WTC11 (cell line): ENCODE measurements around the gene MXRA7. TPM values are rescaled to one million over a fixed set of nuclear protein-coding genes. Genes with fewer than 3 reads are reported as not detected.

Experiments used
- ATAC-seq: fragments of 200-7000 bp; cut with Tn5 transposase; 2 replicates; pipeline ENCODE4 v1.10.0; 2021; ENCODE audit warnings: mild to moderate bottlenecking, moderate library complexity
- CTCF ChIA-PET: fragments of 300-600 bp; sonication (Branson Sonifier 250); formaldehyde crosslinking; loops from one replicate; lab custom pipeline; 2021; ENCODE audit warnings: antibody characterized with exemption; lab: Charles Lee
- POLR2A ChIA-PET: fragments of 350-600 bp; sonication (Branson Sonifier 250); formaldehyde crosslinking; loops from one replicate; lab custom pipeline; 2021; ENCODE audit warnings: antibody characterized with exemption; lab: Charles Lee
- DNase-seq: peaks from one replicate; pipeline ENCODE4 v3.0.0; 2021; ENCODE audit warnings: low spot score
- H3K27ac Mint-ChIP-seq: 2 replicates; pipeline ENCODE4 v1.8.0; 2021; ENCODE audit warnings: mixed read lengths
- H3K27me3 Mint-ChIP-seq: 2 replicates; pipeline ENCODE4 v1.8.0; 2021; ENCODE audit warnings: low read depth, mild to moderate bottlenecking, moderate library complexity, mixed read lengths
- H3K36me3 Mint-ChIP-seq: 2 replicates; pipeline ENCODE4 v1.8.0; 2021; ENCODE audit warnings: mixed read lengths
- H3K4me1 Mint-ChIP-seq: 2 replicates; pipeline ENCODE4 v1.8.0; 2022; ENCODE audit warnings: mixed read lengths
- H3K4me3 Mint-ChIP-seq: 2 replicates; pipeline ENCODE4 v1.8.0; 2021; ENCODE audit warnings: mild to moderate bottlenecking, moderate library complexity, mixed read lengths
- H3K9me3 Mint-ChIP-seq: 2 replicates; pipeline ENCODE4 v1.8.0; 2021; ENCODE audit warnings: mixed read lengths
- ATF1 ChIP-seq: sonication (generic); formaldehyde crosslinking; IDR thresholded peaks from 2 replicates; pipeline ENCODE4 v1.8.1; 2023; ENCODE audit warnings: mild to moderate bottlenecking, moderate library complexity, missing genetic modification reagents
- ATF6 ChIP-seq: sonication (generic); formaldehyde crosslinking; IDR thresholded peaks from 2 replicates; pipeline ENCODE4 v1.8.1; 2023; ENCODE audit warnings: mild to moderate bottlenecking, missing genetic modification reagents
- CREB1 ChIP-seq: sonication (generic); formaldehyde crosslinking; IDR thresholded peaks from 2 replicates; pipeline ENCODE4 v1.8.0; 2023; ENCODE audit warnings: mild to moderate bottlenecking, missing genetic modification reagents
- E2F4 ChIP-seq: sonication (generic); formaldehyde crosslinking; IDR thresholded peaks from 2 replicates; pipeline ENCODE4 v1.8.1; 2022; ENCODE audit warnings: low read depth, mild to moderate bottlenecking, moderate library complexity, missing genetic modification reagents, borderline replicate concordance
- ESRRA ChIP-seq: sonication (generic); formaldehyde crosslinking; IDR thresholded peaks from 2 replicates; pipeline ENCODE4 v1.8.1; 2022; ENCODE audit warnings: mild to moderate bottlenecking, missing genetic modification reagents, borderline replicate concordance
- FOXP4 ChIP-seq: sonication (generic); formaldehyde crosslinking; IDR thresholded peaks from 2 replicates; pipeline ENCODE4 v1.8.0; 2022; ENCODE audit warnings: mild to moderate bottlenecking, missing genetic modification reagents
- GTF2I ChIP-seq: fragments of 250-450 bp; sonication (Bioruptor Pico); conservative IDR thresholded peaks from 2 replicates; pipeline ENCODE4 v1.4.0; 2021; ENCODE audit warnings: mild to moderate bottlenecking
- JUN ChIP-seq: sonication (generic); formaldehyde crosslinking; IDR thresholded peaks from 2 replicates; pipeline ENCODE4 v1.8.0; 2023; ENCODE audit warnings: mild to moderate bottlenecking, missing genetic modification reagents
- MYBL2 ChIP-seq: sonication (generic); formaldehyde crosslinking; IDR thresholded peaks from 2 replicates; pipeline ENCODE4 v1.8.1; 2023; ENCODE audit warnings: mild to moderate bottlenecking, moderate library complexity, missing genetic modification reagents
- NFE2L1 ChIP-seq: sonication (generic); formaldehyde crosslinking; IDR thresholded peaks from 2 replicates; pipeline ENCODE4 v1.8.1; 2023; ENCODE audit warnings: missing genetic modification reagents
- NFYB ChIP-seq: sonication (generic); formaldehyde crosslinking; conservative IDR thresholded peaks from 2 replicates; pipeline ENCODE4 v1.8.0; 2022; ENCODE audit warnings: low read depth, missing genetic modification reagents
- PRRX2 ChIP-seq: fragments of 250-450 bp; sonication (Bioruptor Pico); IDR thresholded peaks from 2 replicates; pipeline ENCODE4 v1.8.0; 2021; ENCODE audit warnings: mild to moderate bottlenecking
- RELA ChIP-seq: sonication (generic); formaldehyde crosslinking; IDR thresholded peaks from 2 replicates; pipeline ENCODE4 v1.8.1; 2022; ENCODE audit warnings: missing genetic modification reagents, mild to moderate bottlenecking, borderline replicate concordance
- SMAD3 ChIP-seq: sonication (generic); formaldehyde crosslinking; IDR thresholded peaks from 2 replicates; pipeline ENCODE4 v1.8.0; 2022; ENCODE audit warnings: missing genetic modification reagents, mild to moderate bottlenecking, borderline replicate concordance
- ZNF138 ChIP-seq: sonication (generic); formaldehyde crosslinking; conservative IDR thresholded peaks from 2 replicates; pipeline ENCODE4 v1.8.1; 2022; ENCODE audit warnings: mild to moderate bottlenecking, moderate library complexity, missing genetic modification reagents
- ZNF423 ChIP-seq: fragments of 250-450 bp; sonication (Bioruptor Pico); IDR thresholded peaks from 2 replicates; pipeline ENCODE4 v2.1.2; 2022; ENCODE audit warnings: mild to moderate bottlenecking, moderate library complexity
- ZNF425 ChIP-seq: fragments of 250-450 bp; sonication (Bioruptor Pico); conservative IDR thresholded peaks from 2 replicates; pipeline ENCODE4 v1.9.0; 2021; ENCODE audit warnings: mild to moderate bottlenecking
- total RNA-seq: library from RNA; stranded (reverse); gene quantifications from 3 replicates; pipeline ENCODE4 v1.2.3, GENCODE V29; 2021
- TF ChIP-seq, protein P1 (sequence below): sonication (generic); formaldehyde crosslinking; IDR thresholded peaks from 2 replicates; pipeline ENCODE4 v1.8.0; 2022; ENCODE audit warnings: mild to moderate bottlenecking, missing genetic modification reagents
- TF ChIP-seq, protein P2 (sequence below): fragments of 250-450 bp; sonication (Bioruptor Pico); IDR thresholded peaks from 2 replicates; pipeline ENCODE4 v1.9.0; 2021; ENCODE audit warnings: moderate library complexity, mild to moderate bottlenecking, inconsistent platforms, borderline replicate concordance
- TF ChIP-seq, protein P3 (sequence below): fragments of 250-450 bp; sonication (Bioruptor Pico); IDR thresholded peaks from 2 replicates; pipeline ENCODE4 v1.8.0; 2021; ENCODE audit warnings: mild to moderate bottlenecking

MXRA7 gene
- total RNA-seq, 1 experiment from 2014 or later, result 46.5 TPM

GRCh38 chr17:76642994-76643393, 67.8 kb downstream of the MXRA7 start:
- TF ChIP-seq ZNF423 (no peak), ATF1 (no peak), ATF6 (CRISPR knock-in tag) (no peak), RELA (CRISPR knock-in tag) (no peak), MYBL2 (CRISPR knock-in tag) (no peak), ZNF138 (CRISPR knock-in tag) (no peak)
- Mint-ChIP-seq H3K4me1 (peaks cover 14% of the 10 kb centered on the region), H3K4me3 (no peak overlapping the region), H3K27me3 (no peaks in the 10 kb centered on the region; the same call in 1 of the 2 replicates), H3K27ac (no peak overlapping the region), H3K9me3 (no peaks in the 10 kb centered on the region), H3K36me3 (no peaks in the 10 kb centered on the region)
- no peak for ATAC-seq
- no peak for DNase-seq
- POLR2A ChIA-PET, result no interaction called here
- CTCF ChIA-PET, result no interaction called here

- Mint-ChIP-seq H3K27me3 (no peaks in the 10 kb centered on the region; the same call in 1 of the 2 replicates), H3K36me3 (no peaks in the 10 kb centered on the region), H3K4me1 (peaks cover 14% of the 10 kb centered on the region)
- POLR2A ChIA-PET, result interaction anchor here (0.6 kb wide), 1 partner anchor 61 kb away, joined by 4 read pairs; no protein-coding TSS in a partner anchor
- CTCF ChIA-PET, result interaction anchor here (2.9 kb wide), 1 partner anchor 18 kb away, joined by 11 read pairs; no protein-coding TSS in a partner anchor
- TF ChIP-seq FOXP4 (CRISPR knock-in tag) (no peak), ZNF425 (CRISPR knock-in tag) (no peak), ZNF138 (CRISPR knock-in tag) (no peak), GTF2I (CRISPR knock-in tag) (no peak), SMAD3 (CRISPR knock-in tag) (no peak)
- TF ChIP-seq, protein P1, sequence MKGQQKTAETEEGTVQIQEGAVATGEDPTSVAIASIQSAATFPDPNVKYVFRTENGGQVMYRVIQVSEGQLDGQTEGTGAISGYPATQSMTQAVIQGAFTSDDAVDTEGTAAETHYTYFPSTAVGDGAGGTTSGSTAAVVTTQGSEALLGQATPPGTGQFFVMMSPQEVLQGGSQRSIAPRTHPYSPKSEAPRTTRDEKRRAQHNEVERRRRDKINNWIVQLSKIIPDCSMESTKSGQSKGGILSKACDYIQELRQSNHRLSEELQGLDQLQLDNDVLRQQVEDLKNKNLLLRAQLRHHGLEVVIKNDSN (CRISPR knock-in tag), result no peak
- TF ChIP-seq, protein P2, sequence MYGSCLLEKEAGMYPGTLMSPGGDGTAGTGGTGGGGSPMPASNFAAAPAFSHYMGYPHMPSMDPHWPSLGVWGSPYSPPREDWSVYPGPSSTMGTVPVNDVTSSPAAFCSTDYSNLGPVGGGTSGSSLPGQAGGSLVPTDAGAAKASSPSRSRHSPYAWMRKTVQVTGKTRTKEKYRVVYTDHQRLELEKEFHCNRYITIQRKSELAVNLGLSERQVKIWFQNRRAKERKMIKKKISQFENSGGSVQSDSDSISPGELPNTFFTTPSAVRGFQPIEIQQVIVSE (CRISPR knock-in tag), result no peak
- TF ChIP-seq, all 79 proteins: peak for 0
- ATAC-seq (no peak), DNase-seq (no peak)
- no peak overlapping the region for H3K27ac Mint-ChIP-seq
- no peaks in the 10 kb centered on the region for H3K9me3 Mint-ChIP-seq
- no peak overlapping the region for H3K4me3 Mint-ChIP-seq
These were observed 68.7 kb downstream of the MXRA7 start for GRCh38 chr17:76642032-76642561.

- no peak for ATAC-seq
- Mint-ChIP-seq H3K4me3 (no peak overlapping the region), H3K27me3 (no peaks in the 10 kb centered on the region; the same call in 1 of the 2 replicates), H3K27ac (no peak overlapping the region), H3K9me3 (no peaks in the 10 kb centered on the region), H3K36me3 (no peaks in the 10 kb centered on the region), H3K4me1 (peaks cover 14% of the 10 kb centered on the region)
- CTCF ChIA-PET, result interaction anchor here (1.9 to 2.9 kb wide), 2 partner anchors 17 to 40 kb away, joined by 5 to 11 read pairs; no protein-coding TSS in a partner anchor
- POLR2A ChIA-PET, result no interaction called here
- DNase-seq, result no peak
- TF ChIP-seq, protein P1 (CRISPR knock-in tag), result no peak
- TF ChIP-seq CREB1, result no peak
- no peak for TF ChIP-seq JUN (CRISPR knock-in tag)
- TF ChIP-seq PRRX2 (CRISPR knock-in tag), result no peak
- no peak for TF ChIP-seq ESRRA (CRISPR knock-in tag)
- TF ChIP-seq, protein P3, sequence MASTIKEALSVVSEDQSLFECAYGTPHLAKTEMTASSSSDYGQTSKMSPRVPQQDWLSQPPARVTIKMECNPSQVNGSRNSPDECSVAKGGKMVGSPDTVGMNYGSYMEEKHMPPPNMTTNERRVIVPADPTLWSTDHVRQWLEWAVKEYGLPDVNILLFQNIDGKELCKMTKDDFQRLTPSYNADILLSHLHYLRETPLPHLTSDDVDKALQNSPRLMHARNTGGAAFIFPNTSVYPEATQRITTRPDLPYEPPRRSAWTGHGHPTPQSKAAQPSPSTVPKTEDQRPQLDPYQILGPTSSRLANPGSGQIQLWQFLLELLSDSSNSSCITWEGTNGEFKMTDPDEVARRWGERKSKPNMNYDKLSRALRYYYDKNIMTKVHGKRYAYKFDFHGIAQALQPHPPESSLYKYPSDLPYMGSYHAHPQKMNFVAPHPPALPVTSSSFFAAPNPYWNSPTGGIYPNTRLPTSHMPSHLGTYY, result no peak
- TF ChIP-seq NFYB, result no peak
- TF ChIP-seq E2F4 (CRISPR knock-in tag), result no peak
- TF ChIP-seq NFE2L1 (CRISPR knock-in tag), result no peak
- TF ChIP-seq, all 79 proteins: peak for 0
These were observed 69.3 kb downstream of the MXRA7 start for GRCh38 chr17:76641501-76641900.
